Measurements from ENCODE around the gene ZNF333.

DNA sequence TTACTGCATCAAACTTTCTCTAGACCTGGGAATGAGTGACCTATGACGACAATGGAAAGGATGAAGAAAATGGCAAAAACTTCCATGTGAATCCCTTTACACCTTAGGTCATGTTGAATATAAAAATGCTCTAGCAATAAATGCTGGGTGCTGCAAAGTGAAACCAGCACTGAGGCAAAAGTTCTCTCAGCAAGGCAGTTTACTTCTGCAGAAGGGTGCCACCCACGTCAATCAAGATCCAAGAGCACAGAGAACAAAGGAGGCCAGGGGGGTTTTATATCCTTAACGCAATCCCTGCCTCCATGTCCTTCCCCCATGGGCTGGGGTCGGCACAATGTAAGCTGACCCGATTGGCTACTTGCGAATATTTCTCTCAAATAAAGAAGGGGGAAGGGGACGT is 38.7 kb downstream of the ZNF333 start:
- TF ChIP-seq USF2 (IDR thresholded peaks at IDR 0.05; ENCODE audit: low read depth, low read length) (no peak), CTCF (conservative IDR thresholded peaks at IDR 0.05; ENCODE audit: low read depth, low read length) (no peak), NFE2L2 (IDR thresholded peaks at IDR 0.05; ENCODE audit: low read depth, low read length) (no peak), BHLHE40 (IDR thresholded peaks at IDR 0.05; ENCODE audit: low read depth, low read length) (no peak), RAD21 (IDR thresholded peaks at IDR 0.05; ENCODE audit: low read length) (no peak), SMC3 (IDR thresholded peaks at IDR 0.05; ENCODE audit: low read depth, low read length) (no peak), FOS (IDR thresholded peaks at IDR 0.05; ENCODE audit: low read depth, low read length) (no peak), CEBPB (IDR thresholded peaks at IDR 0.05; ENCODE audit: low read depth, low read length) (no peak), RCOR1 (IDR thresholded peaks at IDR 0.05; ENCODE audit: insufficient replicate concordance, low read length) (no peak)
- TF ChIP-seq, protein P1, sequence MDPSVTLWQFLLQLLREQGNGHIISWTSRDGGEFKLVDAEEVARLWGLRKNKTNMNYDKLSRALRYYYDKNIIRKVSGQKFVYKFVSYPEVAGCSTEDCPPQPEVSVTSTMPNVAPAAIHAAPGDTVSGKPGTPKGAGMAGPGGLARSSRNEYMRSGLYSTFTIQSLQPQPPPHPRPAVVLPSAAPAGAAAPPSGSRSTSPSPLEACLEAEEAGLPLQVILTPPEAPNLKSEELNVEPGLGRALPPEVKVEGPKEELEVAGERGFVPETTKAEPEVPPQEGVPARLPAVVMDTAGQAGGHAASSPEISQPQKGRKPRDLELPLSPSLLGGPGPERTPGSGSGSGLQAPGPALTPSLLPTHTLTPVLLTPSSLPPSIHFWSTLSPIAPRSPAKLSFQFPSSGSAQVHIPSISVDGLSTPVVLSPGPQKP (IDR thresholded peaks at IDR 0.05; ENCODE audit: borderline replicate concordance, low read depth, low read length): no peak

All from IMR-90 (cell line).